H1 (cell line): Measurements from ENCODE around the gene CAMK2B. TPM values are rescaled to one million over a fixed set of nuclear protein-coding genes. Genes with fewer than 3 reads are reported as not detected.

Experiments
- CTCF ChIA-PET: fragments of 300-600 bp; sonication (Branson Sonifier 250); formaldehyde crosslinking; loops from one replicate; lab custom pipeline; 2021; ENCODE audit not compliant: partially characterized antibody; lab: Charles Lee
- POLR2A ChIA-PET: fragments of 300-600 bp; sonication (Branson Sonifier 250); formaldehyde crosslinking; loops from one replicate; lab custom pipeline; 2021; ENCODE audit warnings: inconsistent platforms; ENCODE audit not compliant: partially characterized antibody; lab: Charles Lee
- DNase-seq, 2 experiments: peaks; one replicate each; pipeline versions ENCODE4 v3.0.0 to v3.0.0-alpha.2; 2010 to 2022; ENCODE audit warnings: low spot score in 2 of 2, low read depth in 1 of 2, mixed read lengths in 1 of 2
- FAIRE-seq: peaks from 2 replicates; lab custom pipeline; 2011; peaks lifted over from hg19 to GRCh38; lab: Jason Lieb, UNC
- H2AFZ ChIP-seq: 2 replicates; pipeline ENCODE4 v1.8.1; 2012; ENCODE audit warnings: low read length, inconsistent platforms
- H2AK5ac ChIP-seq: 2 replicates; pipeline ENCODE4 v1.6.1; 2013; ENCODE audit warnings: low read depth, low read length
- H2BK120ac ChIP-seq: replicated peaks from 2 replicates; pipeline ENCODE3; 2013; ENCODE audit warnings: low read depth, low read length, inconsistent platforms
- H2BK12ac ChIP-seq: 2 replicates; pipeline ENCODE4 v1.6.1; 2013; ENCODE audit warnings: low read depth, low read length
- H2BK15ac ChIP-seq: 2 replicates; pipeline ENCODE4 v1.6.1; 2013; ENCODE audit warnings: low read length
- H2BK20ac ChIP-seq: 2 replicates; pipeline ENCODE4 v1.6.1; 2013; ENCODE audit warnings: low read length
- H2BK5ac ChIP-seq: 2 replicates; pipeline ENCODE4 v1.6.1; 2013; ENCODE audit warnings: low read depth, low read length
- H3K14ac ChIP-seq: 2 replicates; pipeline ENCODE4 v1.6.1; 2013; ENCODE audit warnings: inconsistent platforms; ENCODE audit not compliant: insufficient read length
- H3K18ac ChIP-seq: 2 replicates; pipeline ENCODE4 v1.6.1; 2013; ENCODE audit warnings: low read length; ENCODE audit errors: extremely low read depth
- H3K23ac ChIP-seq: 2 replicates; pipeline ENCODE4 v1.6.1; 2013; ENCODE audit warnings: inconsistent platforms; ENCODE audit not compliant: insufficient read length
- H3K23me2 ChIP-seq: 2 replicates; pipeline ENCODE4 v1.6.1; 2013; ENCODE audit warnings: low read depth, low read length
- H3K27ac ChIP-seq: 2 replicates; pipeline ENCODE4 v1.6.1; 2011; ENCODE audit warnings: low read depth, low read length, inconsistent platforms
- H3K27me3 ChIP-seq, 4 experiments: replicated peaks in 1 of 4; 1 replicate in 1 of 4; 2 replicates in 3 of 4; pipeline versions ENCODE4 v1.6.1 to v1.8.1; 2011 to 2013; ENCODE audit warnings: low read length in 3 of 4, mild to moderate bottlenecking in 3 of 4, inconsistent platforms in 2 of 4, mixed read lengths in 2 of 4, moderate library complexity in 1 of 4; ENCODE audit not compliant: control insufficient read depth in 3 of 4, insufficient read depth in 3 of 4; ENCODE audit errors: extremely low read depth in 1 of 4
- H3K36me3 ChIP-seq, 4 experiments: 2 replicates each; pipeline versions ENCODE4 v1.6.1 to v1.8.1; 2011 to 2013; ENCODE audit warnings: mild to moderate bottlenecking in 4 of 4, low read length in 3 of 4, moderate library complexity in 2 of 4, control low read depth in 1 of 4, inconsistent platforms in 1 of 4; ENCODE audit not compliant: insufficient read depth in 4 of 4, control insufficient read depth in 2 of 4
- H3K4ac ChIP-seq: replicated peaks from 2 replicates; pipeline ENCODE3; 2013; ENCODE audit warnings: low read length, low read depth, mixed read lengths, inconsistent platforms; ENCODE audit not compliant: insufficient read length
- H3K4me1 ChIP-seq, 4 experiments: replicated peaks in 1 of 4; 1 replicate in 1 of 4; 2 replicates in 3 of 4; pipeline versions ENCODE4 v1.6.1 to v1.8.1; 2011 to 2013; ENCODE audit warnings: low read length in 3 of 4, inconsistent platforms in 2 of 4, mixed read lengths in 1 of 4; ENCODE audit not compliant: insufficient read depth in 4 of 4, control insufficient read depth in 3 of 4
- H3K4me2 ChIP-seq, 2 experiments: 2 replicates each; pipeline versions ENCODE4 v1.6.1 to v1.8.1; 2011 to 2013; ENCODE audit warnings: low read depth in 2 of 2, low read length in 2 of 2, control low read depth in 1 of 2, inconsistent platforms in 1 of 2, mild to moderate bottlenecking in 1 of 2; ENCODE audit not compliant: insufficient read depth in 1 of 2
- H3K4me3 ChIP-seq, 4 experiments: fragments of 200-600, 300-600 bp in 1 of 4; sonication (generic), shearing (Covaris generic), sonication (Bioruptor Twin) in 1 of 4; 2 replicates each; pipeline versions ENCODE4 v1.5.1 to v1.8.1; 2011 to 2016; ENCODE audit warnings: low read length in 4 of 4, low read depth in 3 of 4, control low read depth in 2 of 4, inconsistent platforms in 2 of 4, mild to moderate bottlenecking in 2 of 4, mixed read lengths in 1 of 4, moderate library complexity in 1 of 4; ENCODE audit not compliant: insufficient read depth in 2 of 4; ENCODE audit errors: extremely low read depth in 1 of 4
- H3K56ac ChIP-seq: replicated peaks from 2 replicates; pipeline ENCODE3; 2013; ENCODE audit warnings: low read depth, mild to moderate bottlenecking, mixed read lengths, low read length, inconsistent platforms; ENCODE audit not compliant: insufficient read length
- H3K79me1 ChIP-seq: 2 replicates; pipeline ENCODE4 v1.6.1; 2013; ENCODE audit warnings: low read depth, low read length, control low read depth
- H3K79me2 ChIP-seq, 2 experiments: 2 replicates each; pipeline versions ENCODE4 v1.6.1 to v1.8.1; 2012 to 2013; ENCODE audit warnings: low read length in 2 of 2, mild to moderate bottlenecking in 2 of 2, inconsistent platforms in 1 of 2; ENCODE audit not compliant: insufficient read depth in 2 of 2, control insufficient read depth in 1 of 2
- H3K9ac ChIP-seq, 4 experiments: replicated peaks in 1 of 4; 1 replicate in 1 of 4; 2 replicates in 3 of 4; pipeline versions ENCODE4 v1.6.1 to v1.8.1; 2011 to 2013; ENCODE audit warnings: low read depth in 3 of 4, low read length in 3 of 4, control low read depth in 2 of 4, mild to moderate bottlenecking in 2 of 4, moderate library complexity in 2 of 4, inconsistent platforms in 1 of 4; ENCODE audit errors: extremely low read depth in 1 of 4
- H3K9me3 ChIP-seq, 2 experiments: 2 replicates each; pipeline versions ENCODE4 v1.6.1 to v1.8.1; 2012 to 2013; ENCODE audit warnings: mild to moderate bottlenecking in 2 of 2, moderate library complexity in 2 of 2, control low read depth in 1 of 2, inconsistent platforms in 1 of 2, low read depth in 1 of 2, low read length in 1 of 2, mixed read lengths in 1 of 2; ENCODE audit not compliant: insufficient read depth in 2 of 2
- H4K20me1 ChIP-seq, 2 experiments: replicated peaks in 1 of 2; 2 replicates each; pipeline versions ENCODE3 to v1.8.1; 2011 to 2013; ENCODE audit warnings: inconsistent platforms in 2 of 2, low read length in 2 of 2, mild to moderate bottlenecking in 1 of 2; ENCODE audit not compliant: insufficient read depth in 2 of 2, control insufficient read depth in 1 of 2
- H4K5ac ChIP-seq: 2 replicates; pipeline ENCODE4 v1.6.1; 2013; ENCODE audit warnings: low read length, low read depth, mixed read lengths, inconsistent platforms; ENCODE audit not compliant: insufficient read length
- H4K8ac ChIP-seq: 2 replicates; pipeline ENCODE4 v1.8.0; 2013; ENCODE audit warnings: mild to moderate bottlenecking, moderate library complexity, low read length, inconsistent platforms; ENCODE audit not compliant: insufficient read depth; ENCODE audit errors: extremely low read depth
- H4K91ac ChIP-seq: replicated peaks from 2 replicates; pipeline ENCODE3; 2013; ENCODE audit warnings: low read length, mixed read lengths, inconsistent platforms; ENCODE audit not compliant: insufficient read length
- GABPA ChIP-seq: IDR thresholded peaks from 2 replicates; pipeline ENCODE4 v1.6.1; 2011; ENCODE audit warnings: mild to moderate bottlenecking, low read length, moderate library complexity, borderline replicate concordance; ENCODE audit not compliant: insufficient read depth
- POLR2A ChIP-seq, 2 experiments: IDR thresholded peaks; 1 replicate in 1 of 2; 2 replicates in 1 of 2; pipeline ENCODE4 v1.6.1; 2011; ENCODE audit warnings: low read depth in 2 of 2, low read length in 2 of 2, mild to moderate bottlenecking in 2 of 2; ENCODE audit errors: control extremely low read depth in 1 of 2
- RBBP5 ChIP-seq: IDR thresholded peaks from 2 replicates; pipeline ENCODE4 v1.7.1; 2012; ENCODE audit warnings: low read depth, mild to moderate bottlenecking, inconsistent platforms, low read length, moderate library complexity, borderline replicate concordance
- WGBS, 2 experiments: shearing (Covaris generic) in 1 of 2; methylation state at CpG; one replicate each; pipeline versions ENCODE4 v1.1.6 to v1.1.7; 2013 to 2015; ENCODE audit warnings: low lambda C conversion rate in 2 of 2, mixed read lengths in 2 of 2, inconsistent platforms in 1 of 2, low coverage in 1 of 2, missing lambda C conversion rate in 1 of 2; ENCODE audit not compliant: insufficient replicate concordance in 2 of 2, insufficient coverage in 1 of 2, insufficient read length in 1 of 2; ENCODE audit errors: extremely low coverage in 1 of 2, missing lambda C conversion rate in 1 of 2; 5-methylcytosine and 5-hydroxymethylcytosine counted together
- polyA plus RNA-seq, 7 experiments: library from polyadenylated mRNA; depleted of rRNA in 3 of 7; stranded (reverse) in 5 of 7; unstranded in 2 of 7; fragments of >200 nt in 5 of 7; fragments of 200-250 nt in 2 of 7; gene quantifications; 1 replicate in 5 of 7; 2 replicates in 1 of 7; 4 replicates in 1 of 7; pipeline versions ENCODE4 v1.2.1 to v1.2.3, GENCODE V29; 2011 to 2013; ENCODE audit warnings: missing spikeins in 2 of 7, mixed read lengths in 2 of 7
- total RNA-seq: library from RNA; stranded (reverse); fragmentation: NEBNext Ultra II Directional; extraction: Animal tissue kit (Norgen Biotek cat#: 25700); gene quantifications from 2 replicates; pipeline ENCODE4 v1.2.1, GENCODE V29; 2021

CAMK2B gene
- total and polyA plus RNA-seq, 2 of the 8 experiments (the other 6 are each of a cell fraction or from before 2014, with no cell fraction given) = 0.05 to 0.15 TPM

DNA sequence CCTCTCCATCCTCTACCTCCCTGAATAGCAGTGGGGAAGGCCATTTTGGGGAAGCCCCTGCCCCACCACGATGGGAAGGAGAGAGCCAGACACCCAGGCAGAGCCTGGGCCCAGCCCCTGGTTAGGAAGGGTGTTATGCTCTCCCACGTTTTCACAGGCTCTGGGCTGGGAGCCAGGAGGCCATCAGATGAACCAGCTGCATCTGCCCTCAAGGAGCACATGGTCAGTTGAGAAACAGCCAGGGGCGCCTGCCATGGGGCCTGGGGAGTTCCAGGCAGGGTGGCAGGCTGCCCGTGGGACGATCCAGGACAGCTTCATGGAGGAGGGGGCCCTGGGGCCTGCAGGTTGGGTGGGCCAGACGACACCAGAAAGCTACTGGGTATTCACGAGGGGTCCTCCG lies 47.5 kb downstream of the CAMK2B start:
- no peak overlapping the region for H3K4ac ChIP-seq
- H2BK15ac ChIP-seq = no peak overlapping the region
- H2BK120ac ChIP-seq = no peak overlapping the region
- H3K23ac ChIP-seq = no peak overlapping the region
- H2BK5ac ChIP-seq = no peak overlapping the region
- DNase-seq (no peak), FAIRE-seq (no peak)
- no peak overlapping the region for H3K4me3 ChIP-seq
- ChIA-PET POLR2A (no interaction called here), CTCF (interaction anchor here (0.8 to 2.3 kb wide), 7 partner anchors 8 to 131 kb away, joined by 3 to 6 read pairs (median 4); no protein-coding TSS in a partner anchor)
- H3K9ac ChIP-seq = no peak overlapping the region
- WGBS, 2 experiments = 88% methylated on average over 5 of the region's 8 CpGs; no CpG with 5 or more reads in 1 of the 2 experiments
- H2AFZ ChIP-seq = no peak overlapping the region
- no peak overlapping the region for H4K91ac ChIP-seq
- H3K14ac ChIP-seq = no peak overlapping the region
- TF ChIP-seq RBBP5 (no peak), POLR2A (IDR thresholded peaks at IDR 0.05; ENCODE audit: control extremely low read depth in 1 of 2, low read depth in 2 of 2, low read length in 2 of 2) (no peak), GABPA (no peak)
- H3K36me3 ChIP-seq = no peaks in the 10 kb centered on the region
- peaks cover 0 to 3% of the 10 kb centered on the region in 2 experiments for H4K20me1 ChIP-seq
- H4K8ac ChIP-seq = no peak overlapping the region; the same call in 1 of the 2 replicates
- H3K79me1 ChIP-seq = no peaks in the 10 kb centered on the region
- no peak overlapping the region for H2BK12ac ChIP-seq
- peaks cover 0 to 10% (median 5%) of the 10 kb centered on the region in 4 experiments; a peak in 5 of 7 replicates for H3K4me1 ChIP-seq
- H3K9me3 ChIP-seq = no peaks in the 10 kb centered on the region
- no peak overlapping the region for H3K4me2 ChIP-seq
- no peak overlapping the region for H3K56ac ChIP-seq
- H3K27me3 ChIP-seq = peaks cover 0 to 25% (median 17%) of the 10 kb centered on the region in 4 experiments; a peak in 5 of 7 replicates
- no peaks in the 10 kb centered on the region; the same call in 1 of the 2 replicates for H3K23me2 ChIP-seq
- no peak overlapping the region for H2AK5ac ChIP-seq
- H3K27ac ChIP-seq = no peak overlapping the region; the same call in 1 of the 2 replicates
- no peak overlapping the region for H4K5ac ChIP-seq
- H3K79me2 ChIP-seq = no peaks in the 10 kb centered on the region
- no peak overlapping the region for H3K18ac ChIP-seq
- H2BK20ac ChIP-seq = no peak overlapping the region
